K562 (cell line): ENCODE data around the gene GLIS2. TPM values are rescaled to one million over a fixed set of nuclear protein-coding genes. Genes with fewer than 3 reads are reported as not detected.

Experiments
- CBX5 ChIP-seq: IDR thresholded peaks from 2 replicates; pipeline ENCODE4 v1.6.1; 2014; ENCODE audit warnings: low read depth, borderline replicate concordance
- POLR2AphosphoS2 ChIP-seq: IDR thresholded peaks from 2 replicates; pipeline ENCODE4 v1.6.1; 2012; ENCODE audit warnings: low read length, improper control_type of control experiment
- RB1 ChIP-seq: fragments of 450-650 bp; IDR thresholded peaks from 2 replicates; pipeline ENCODE4 v1.6.1; 2017; ENCODE audit warnings: low read depth, mild to moderate bottlenecking
- SNRNP70 ChIP-seq: fragments of 200-400 bp; formaldehyde crosslinking; optimal IDR thresholded peaks from 2 replicates; pipeline ENCODE3; 2017; ENCODE audit warnings: low read depth, low read length
- ZFX ChIP-seq: sonication (generic); formaldehyde crosslinking; IDR thresholded peaks from 2 replicates; pipeline ENCODE4 v1.8.0; 2022; ENCODE audit warnings: mild to moderate bottlenecking, missing genetic modification reagents, moderate library complexity
- ZNF586 ChIP-seq: fragments of 450-650 bp; formaldehyde crosslinking; conservative IDR thresholded peaks from 2 replicates; pipeline ENCODE4 v1.4.0; 2020; ENCODE audit warnings: mild to moderate bottlenecking, moderate library complexity
- polyA plus RNA-seq, 8 experiments: library from polyadenylated mRNA; depleted of rRNA in 4 of 8; stranded (reverse) in 5 of 8; unstranded in 3 of 8; fragments of >200 nt; fragmentation: Nextera tagmentation in 2 of 8; fragmentation: Illumina TruSeq in 1 of 8; extraction: Ambion mirVana in 2 of 8; extraction: Trizol in 1 of 8; gene quantifications; 2 replicates each; pipeline versions ENCODE4 v1.2.1 to v1.2.3, GENCODE V29; 2011 to 2014; ENCODE audit warnings: inconsistent platforms in 1 of 8, missing spikeins in 1 of 8
- total RNA-seq, 7 experiments: library from RNA; depleted of rRNA in 6 of 7; stranded (reverse); fragments of >200 nt in 6 of 7; fragmentation: Illumina TruSeq in 2 of 7; extraction: Trizol in 2 of 7; gene quantifications; 2 replicates each; pipeline versions ENCODE4 v1.2.1 to v1.2.3, GENCODE V29; 2011 to 2021; ENCODE audit warnings: low replicate concordance in 1 of 7
- TF ChIP-seq, protein P1 (sequence below): fragments of 250-450 bp; sonication (Bioruptor Pico); IDR thresholded peaks from 2 replicates; pipeline ENCODE4 v1.4.0; 2020
- TF ChIP-seq, protein P2 (sequence below): fragments of 150-350 bp; conservative IDR thresholded peaks from 2 replicates; pipeline ENCODE4 v1.6.1; 2014; ENCODE audit warnings: low read length
- TF ChIP-seq, protein P3 (sequence below): IDR thresholded peaks from 2 replicates; pipeline ENCODE4 v1.6.1; 2011; ENCODE audit warnings: borderline replicate concordance, low read depth, mild to moderate bottlenecking, moderate library complexity, low read length; ENCODE audit not compliant: insufficient read depth, poor library complexity, severe bottlenecking

The GLIS2 gene
- total and polyA plus RNA-seq, 9 of the 15 experiments (the other 6 are each of a cell fraction or from before 2014, with no cell fraction given), result 0.10 to 9.0 (median 0.57) TPM

DNA sequence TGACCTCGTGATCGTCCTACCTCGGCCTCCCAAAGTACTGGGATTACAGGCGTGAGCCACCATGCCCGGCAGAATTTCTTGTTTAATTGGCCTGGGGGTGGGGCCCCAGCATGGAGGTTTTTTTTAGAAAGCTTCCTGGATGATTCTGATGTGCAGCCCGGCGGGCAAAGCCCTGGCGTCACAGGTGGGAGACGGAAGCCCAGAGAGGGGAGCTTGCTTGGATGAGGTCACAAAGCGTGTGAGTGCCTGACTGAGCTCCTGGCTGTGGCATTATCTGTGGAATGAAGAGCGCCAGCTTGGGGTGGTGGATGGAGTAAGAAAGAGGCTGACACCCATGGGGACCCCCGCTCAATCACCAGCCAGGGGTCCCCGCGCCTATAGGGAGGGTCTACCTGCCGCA is 59.9 kb downstream of the GLIS2 start (continued):
- TF ChIP-seq, protein P1, sequence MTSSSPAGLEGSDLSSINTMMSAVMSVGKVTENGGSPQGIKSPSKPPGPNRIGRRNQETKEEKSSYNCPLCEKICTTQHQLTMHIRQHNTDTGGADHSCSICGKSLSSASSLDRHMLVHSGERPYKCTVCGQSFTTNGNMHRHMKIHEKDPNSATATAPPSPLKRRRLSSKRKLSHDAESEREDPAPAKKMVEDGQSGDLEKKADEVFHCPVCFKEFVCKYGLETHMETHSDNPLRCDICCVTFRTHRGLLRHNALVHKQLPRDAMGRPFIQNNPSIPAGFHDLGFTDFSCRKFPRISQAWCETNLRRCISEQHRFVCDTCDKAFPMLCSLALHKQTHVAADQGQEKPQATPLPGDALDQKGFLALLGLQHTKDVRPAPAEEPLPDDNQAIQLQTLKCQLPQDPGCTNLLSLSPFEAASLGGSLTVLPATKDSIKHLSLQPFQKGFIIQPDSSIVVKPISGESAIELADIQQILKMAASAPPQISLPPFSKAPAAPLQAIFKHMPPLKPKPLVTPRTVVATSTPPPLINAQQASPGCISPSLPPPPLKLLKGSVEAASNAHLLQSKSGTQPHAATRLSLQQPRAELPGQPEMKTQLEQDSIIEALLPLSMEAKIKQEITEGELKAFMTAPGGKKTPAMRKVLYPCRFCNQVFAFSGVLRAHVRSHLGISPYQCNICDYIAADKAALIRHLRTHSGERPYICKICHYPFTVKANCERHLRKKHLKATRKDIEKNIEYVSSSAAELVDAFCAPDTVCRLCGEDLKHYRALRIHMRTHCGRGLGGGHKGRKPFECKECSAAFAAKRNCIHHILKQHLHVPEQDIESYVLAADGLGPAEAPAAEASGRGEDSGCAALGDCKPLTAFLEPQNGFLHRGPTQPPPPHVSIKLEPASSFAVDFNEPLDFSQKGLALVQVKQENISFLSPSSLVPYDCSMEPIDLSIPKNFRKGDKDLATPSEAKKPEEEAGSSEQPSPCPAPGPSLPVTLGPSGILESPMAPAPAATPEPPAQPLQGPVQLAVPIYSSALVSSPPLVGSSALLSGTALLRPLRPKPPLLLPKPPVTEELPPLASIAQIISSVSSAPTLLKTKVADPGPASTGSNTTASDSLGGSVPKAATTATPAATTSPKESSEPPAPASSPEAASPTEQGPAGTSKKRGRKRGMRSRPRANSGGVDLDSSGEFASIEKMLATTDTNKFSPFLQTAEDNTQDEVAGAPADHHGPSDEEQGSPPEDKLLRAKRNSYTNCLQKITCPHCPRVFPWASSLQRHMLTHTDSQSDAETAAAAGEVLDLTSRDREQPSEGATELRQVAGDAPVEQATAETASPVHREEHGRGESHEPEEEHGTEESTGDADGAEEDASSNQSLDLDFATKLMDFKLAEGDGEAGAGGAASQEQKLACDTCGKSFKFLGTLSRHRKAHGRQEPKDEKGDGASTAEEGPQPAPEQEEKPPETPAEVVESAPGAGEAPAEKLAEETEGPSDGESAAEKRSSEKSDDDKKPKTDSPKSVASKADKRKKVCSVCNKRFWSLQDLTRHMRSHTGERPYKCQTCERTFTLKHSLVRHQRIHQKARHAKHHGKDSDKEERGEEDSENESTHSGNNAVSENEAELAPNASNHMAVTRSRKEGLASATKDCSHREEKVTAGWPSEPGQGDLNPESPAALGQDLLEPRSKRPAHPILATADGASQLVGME (CRISPR knock-in tag), result no peak
- TF ChIP-seq ZNF586 (CRISPR knock-in tag) (no peak), SNRNP70 (no peak), RB1 (no peak), CBX5 (no peak), ZFX (CRISPR knock-in tag) (no peak), POLR2AphosphoS2 (no peak)
- TF ChIP-seq, protein P2, sequence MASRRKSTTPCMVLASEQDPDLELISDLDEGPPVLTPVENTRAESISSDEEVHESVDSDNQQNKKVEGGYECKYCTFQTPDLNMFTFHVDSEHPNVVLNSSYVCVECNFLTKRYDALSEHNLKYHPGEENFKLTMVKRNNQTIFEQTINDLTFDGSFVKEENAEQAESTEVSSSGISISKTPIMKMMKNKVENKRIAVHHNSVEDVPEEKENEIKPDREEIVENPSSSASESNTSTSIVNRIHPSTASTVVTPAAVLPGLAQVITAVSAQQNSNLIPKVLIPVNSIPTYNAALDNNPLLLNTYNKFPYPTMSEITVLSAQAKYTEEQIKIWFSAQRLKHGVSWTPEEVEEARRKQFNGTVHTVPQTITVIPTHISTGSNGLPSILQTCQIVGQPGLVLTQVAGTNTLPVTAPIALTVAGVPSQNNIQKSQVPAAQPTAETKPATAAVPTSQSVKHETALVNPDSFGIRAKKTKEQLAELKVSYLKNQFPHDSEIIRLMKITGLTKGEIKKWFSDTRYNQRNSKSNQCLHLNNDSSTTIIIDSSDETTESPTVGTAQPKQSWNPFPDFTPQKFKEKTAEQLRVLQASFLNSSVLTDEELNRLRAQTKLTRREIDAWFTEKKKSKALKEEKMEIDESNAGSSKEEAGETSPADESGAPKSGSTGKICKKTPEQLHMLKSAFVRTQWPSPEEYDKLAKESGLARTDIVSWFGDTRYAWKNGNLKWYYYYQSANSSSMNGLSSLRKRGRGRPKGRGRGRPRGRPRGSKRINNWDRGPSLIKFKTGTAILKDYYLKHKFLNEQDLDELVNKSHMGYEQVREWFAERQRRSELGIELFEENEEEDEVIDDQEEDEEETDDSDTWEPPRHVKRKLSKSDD, result no peak
- TF ChIP-seq, protein P3, sequence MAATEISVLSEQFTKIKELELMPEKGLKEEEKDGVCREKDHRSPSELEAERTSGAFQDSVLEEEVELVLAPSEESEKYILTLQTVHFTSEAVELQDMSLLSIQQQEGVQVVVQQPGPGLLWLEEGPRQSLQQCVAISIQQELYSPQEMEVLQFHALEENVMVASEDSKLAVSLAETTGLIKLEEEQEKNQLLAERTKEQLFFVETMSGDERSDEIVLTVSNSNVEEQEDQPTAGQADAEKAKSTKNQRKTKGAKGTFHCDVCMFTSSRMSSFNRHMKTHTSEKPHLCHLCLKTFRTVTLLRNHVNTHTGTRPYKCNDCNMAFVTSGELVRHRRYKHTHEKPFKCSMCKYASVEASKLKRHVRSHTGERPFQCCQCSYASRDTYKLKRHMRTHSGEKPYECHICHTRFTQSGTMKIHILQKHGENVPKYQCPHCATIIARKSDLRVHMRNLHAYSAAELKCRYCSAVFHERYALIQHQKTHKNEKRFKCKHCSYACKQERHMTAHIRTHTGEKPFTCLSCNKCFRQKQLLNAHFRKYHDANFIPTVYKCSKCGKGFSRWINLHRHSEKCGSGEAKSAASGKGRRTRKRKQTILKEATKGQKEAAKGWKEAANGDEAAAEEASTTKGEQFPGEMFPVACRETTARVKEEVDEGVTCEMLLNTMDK, result no peak
